GM12892 (cell line): ENCODE measurements around the gene BRINP2.

Source experiments
- DNase-seq: peaks from one replicate; pipeline ENCODE4 v3.0.0; 2011; ENCODE audit not compliant: insufficient read length
- FAIRE-seq: peaks from 2 replicates; lab custom pipeline; 2011; peaks lifted over from hg19 to GRCh38; lab: Jason Lieb, UNC
- POLR2A ChIP-seq: IDR thresholded peaks from 2 replicates; pipeline ENCODE4 v1.6.1; 2011; ENCODE audit warnings: low read depth, low read length, control low read depth
- POLR2AphosphoS5 ChIP-seq: IDR thresholded peaks from 2 replicates; pipeline ENCODE4 v1.6.1; 2011; ENCODE audit warnings: low read depth, low read length, control low read depth
- TAF1 ChIP-seq: IDR thresholded peaks from 2 replicates; pipeline ENCODE4 v1.6.1; 2011; ENCODE audit warnings: low read depth, mild to moderate bottlenecking, control low read depth, low read length, borderline replicate concordance

Gene BRINP2

GRCh38 chr1:177282976-177283375, 112.2 kb downstream of the BRINP2 start:
- DNase-seq (no peak), FAIRE-seq (no peak)
- TF ChIP-seq TAF1, result no peak

DNA sequence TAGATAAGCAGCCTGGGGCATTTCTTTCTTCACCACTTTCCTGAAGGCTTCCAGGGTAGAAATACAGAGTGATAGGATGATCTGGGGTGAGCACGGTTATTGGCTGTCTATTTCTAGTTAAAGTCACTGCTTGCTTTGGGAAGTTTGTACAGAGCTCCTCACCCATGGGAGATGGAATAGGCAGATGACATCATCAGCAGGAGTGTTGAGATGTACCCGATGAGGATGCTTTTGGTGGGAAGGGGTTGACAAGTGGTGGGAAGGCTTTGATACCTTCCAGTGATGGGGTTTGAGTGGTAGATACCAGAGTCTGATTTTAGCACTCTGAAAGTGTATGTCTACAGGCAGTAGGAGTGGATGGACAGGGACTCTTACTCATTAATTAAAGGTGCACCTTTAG, 112.6 kb downstream of the BRINP2 start:
- no peak for TF ChIP-seq POLR2AphosphoS5
- TF ChIP-seq POLR2A, result no peak
- TF ChIP-seq TAF1, result no peak
- FAIRE-seq, result no peak
- no peak for DNase-seq

- DNase-seq (no peak), FAIRE-seq (no peak)
- no peak for TF ChIP-seq POLR2AphosphoS5
- no peak for TF ChIP-seq TAF1
- no peak for TF ChIP-seq POLR2A
These were observed 115.6 kb downstream of the BRINP2 start for GRCh38 chr1:177286396-177286795.

DNA sequence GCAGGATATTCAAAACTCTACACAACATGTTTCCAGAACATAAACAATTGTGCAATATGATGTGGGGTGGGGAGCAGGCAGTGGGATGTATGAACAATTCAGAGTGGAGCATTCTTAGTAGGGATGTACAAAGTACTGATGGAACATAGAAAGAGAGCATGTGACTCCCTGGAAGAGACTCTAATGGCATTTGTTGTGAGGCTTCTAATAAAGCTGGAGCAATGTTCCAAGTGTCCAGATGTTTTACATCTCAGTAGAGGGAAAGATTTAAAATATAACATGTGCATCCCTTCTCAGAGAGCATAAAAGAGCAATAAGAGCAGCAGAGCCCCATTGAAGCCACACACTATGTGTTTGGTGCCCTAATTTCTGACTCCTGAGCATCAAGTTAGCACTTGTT, 116.5 kb downstream of the BRINP2 start:
- no peak for TF ChIP-seq POLR2A
- TF ChIP-seq POLR2AphosphoS5, result no peak
- no peak for TF ChIP-seq TAF1
- DNase-seq, result no peak
- FAIRE-seq, result no peak

- FAIRE-seq, result no peak
These were observed 117.2 kb downstream of the BRINP2 start for GRCh38 chr1:177287994-177288393.

DNA sequence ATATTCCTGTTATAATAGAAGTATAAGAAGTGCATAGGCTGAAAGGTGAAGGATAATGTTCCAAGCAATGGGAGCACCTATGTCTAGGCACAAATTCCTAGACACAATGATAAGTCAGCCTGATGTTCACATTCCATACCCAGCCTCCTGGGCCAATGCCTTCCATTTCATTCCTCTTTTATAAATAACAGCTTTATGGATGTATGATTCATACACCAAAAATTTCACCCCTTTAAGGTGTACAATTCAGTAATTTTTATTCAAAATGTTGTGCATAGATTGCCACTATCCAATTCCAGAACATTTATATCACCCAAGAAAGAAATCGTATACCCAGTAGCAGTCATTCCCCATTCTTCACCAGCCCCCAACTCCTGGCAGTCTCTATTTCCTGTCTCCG, 118.8 kb downstream of the BRINP2 start:
- TF ChIP-seq TAF1 (no peak), POLR2A (no peak), POLR2AphosphoS5 (no peak)
- FAIRE-seq (no peak), DNase-seq (no peak)

More at GRCh38 chr1:177287994-177288393, 117.2 kb downstream of the BRINP2 start:
- DNase-seq, result no peak
- TF ChIP-seq TAF1 (no peak), POLR2AphosphoS5 (no peak), POLR2A (no peak)

DNA sequence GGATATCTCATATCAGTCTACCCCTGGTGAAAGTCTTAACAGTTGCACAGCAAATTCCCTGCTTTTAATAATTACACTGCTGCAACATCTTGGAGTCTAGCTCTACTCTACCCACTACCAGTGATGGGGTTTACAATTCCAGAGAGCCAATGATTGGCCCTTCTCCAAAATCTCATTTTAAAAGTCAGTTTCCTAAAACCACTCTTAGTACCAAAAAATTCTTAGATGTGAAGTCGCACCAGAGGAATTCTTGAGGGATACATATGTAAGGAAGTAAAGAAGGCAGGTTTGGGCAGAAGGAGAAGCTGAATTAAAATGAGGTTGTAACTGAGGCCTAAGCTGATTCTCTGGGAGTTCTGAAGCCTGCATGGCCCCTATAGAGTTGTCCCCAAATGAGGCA, 129.7 kb downstream of the BRINP2 start:
- DNase-seq (no peak), FAIRE-seq (no peak)
- TF ChIP-seq POLR2AphosphoS5, result no peak
- TF ChIP-seq POLR2A, result no peak
- no peak for TF ChIP-seq TAF1

DNA sequence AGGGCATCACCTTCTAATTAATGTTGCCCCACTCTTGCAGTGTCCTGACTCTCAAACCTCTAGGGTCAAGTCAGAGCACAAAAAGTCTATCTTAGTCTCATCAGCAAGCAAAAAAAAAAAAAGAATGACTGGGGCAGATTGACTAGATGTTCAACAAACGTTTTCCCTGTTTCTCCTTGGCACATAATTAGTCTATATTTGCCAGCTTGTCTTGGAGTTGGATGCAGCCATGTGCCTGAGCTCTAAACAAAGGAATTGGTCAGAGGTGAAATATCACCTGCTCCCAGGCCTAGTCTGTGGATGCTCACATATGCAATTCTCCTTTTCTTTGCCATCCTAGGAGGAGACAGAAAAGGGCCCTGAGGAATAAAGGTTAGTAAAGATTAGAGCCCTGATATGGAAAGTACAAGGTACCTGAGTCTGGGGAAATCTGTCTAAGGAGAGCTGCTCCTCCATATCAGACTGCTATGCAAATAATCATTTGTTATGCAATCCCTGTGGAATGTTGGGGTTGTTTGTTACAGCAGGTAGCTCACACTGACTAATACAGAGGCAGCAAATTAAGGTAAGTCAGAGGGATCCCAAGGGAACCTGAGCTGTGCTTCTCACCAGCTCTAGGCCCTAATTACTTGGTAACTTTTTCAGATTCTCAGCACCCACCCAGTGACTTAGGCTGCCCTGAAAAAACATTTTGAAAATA, 130.8 kb downstream of the BRINP2 start:
- TF ChIP-seq POLR2AphosphoS5 (no peak), TAF1 (no peak), POLR2A (no peak)
- FAIRE-seq, result no peak
- DNase-seq, result no peak

DNA sequence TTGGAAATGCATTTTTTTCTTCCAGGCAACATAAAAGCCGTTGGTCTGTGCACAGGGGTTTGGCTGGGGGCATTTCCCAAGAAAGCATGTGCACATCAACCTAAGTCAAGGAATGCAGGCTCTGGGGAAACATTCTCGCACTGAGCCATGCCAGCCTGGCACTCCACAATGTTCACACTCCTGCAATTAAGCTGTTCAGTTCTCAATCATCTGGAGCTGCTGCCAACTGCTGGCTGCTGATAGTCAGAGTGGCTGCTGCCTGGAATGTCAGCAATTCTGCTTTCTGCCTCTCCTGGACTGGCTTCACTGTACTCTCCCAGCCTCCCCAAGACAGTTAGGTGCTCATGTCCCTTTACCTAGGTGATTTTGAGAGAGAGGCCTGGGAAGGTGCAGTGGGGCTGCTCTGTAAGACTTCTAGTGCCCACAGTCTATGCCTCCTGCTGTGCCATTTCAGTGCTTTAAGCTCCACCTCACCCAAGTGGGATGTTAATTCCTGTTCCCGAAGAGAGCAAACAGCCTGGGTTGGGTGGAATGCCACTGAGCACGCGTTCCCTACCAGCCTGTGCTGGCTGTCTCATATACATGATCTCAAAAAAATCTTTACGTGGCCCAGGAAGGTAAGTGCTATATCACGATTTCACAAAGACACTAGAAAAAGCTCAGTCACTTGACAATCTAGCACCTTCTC, 131.7 kb downstream of the BRINP2 start:
- DNase-seq, result no peak
- no peak for TF ChIP-seq TAF1
- TF ChIP-seq POLR2A, result no peak
- TF ChIP-seq POLR2AphosphoS5, result no peak
- FAIRE-seq, result no peak

- DNase-seq (no peak), FAIRE-seq (no peak)
These were observed 134.6 kb downstream of the BRINP2 start for GRCh38 chr1:177305040-177306018.

DNA sequence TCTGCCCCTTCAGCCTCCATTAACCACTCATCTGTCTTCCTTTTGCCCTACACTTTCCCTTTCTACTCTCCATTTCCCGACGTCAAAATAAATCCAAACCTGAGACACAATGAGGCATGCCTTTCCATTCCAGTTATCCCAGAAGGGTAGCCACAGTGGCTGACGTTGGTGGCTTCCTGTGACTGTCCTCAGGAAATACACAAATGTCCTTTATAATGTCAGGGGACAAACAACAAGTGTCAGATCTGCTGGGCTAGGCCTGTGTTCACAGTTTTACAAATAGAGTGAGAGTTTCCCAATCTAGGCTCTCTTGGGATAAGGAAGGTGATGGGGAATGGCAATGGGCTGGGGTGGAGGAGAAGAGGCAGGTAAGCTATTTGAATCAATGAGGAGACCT, 135.3 kb downstream of the BRINP2 start:
- TF ChIP-seq POLR2A (no peak), TAF1 (no peak), POLR2AphosphoS5 (no peak)
- no peak for DNase-seq
- no peak for FAIRE-seq

More at GRCh38 chr1:177305040-177306018, 134.6 kb downstream of the BRINP2 start:
- TF ChIP-seq POLR2A (no peak), POLR2AphosphoS5 (no peak), TAF1 (no peak)
